Body of pancreas (tissue), 4 donors: ENCODE results near the gene RNF215. TPM values are rescaled to one million over a fixed set of nuclear protein-coding genes. Genes with fewer than 3 reads are reported as not detected.

Experiments used
- ATAC-seq: fragments of 150-250 bp; one replicate; pipeline ENCODE4 v1.9.1; 2016
- DNase-seq, 4 donors: peaks; one replicate each; pipeline ENCODE4 v3.0.0-alpha.2; 2019
- H3K27ac ChIP-seq, 4 donors: fragments of 200-600 bp; sonication (generic); 1 replicate in 3 of 4; 2 replicates in 1 of 4; pipeline versions ENCODE4 v1.5.1 to v1.6.1; 2016 to 2019; ENCODE audit warnings: mild to moderate bottlenecking in 1 of 4, mixed read lengths in 1 of 4, moderate library complexity in 1 of 4
- H3K27me3 ChIP-seq, 2 donors: fragments of 200-600 bp; sonication (generic); one replicate each; pipeline ENCODE4 v1.6.0; 2016; ENCODE audit warnings: mild to moderate bottlenecking in 1 of 2
- H3K36me3 ChIP-seq, 2 donors: fragments of 200-600 bp; sonication (generic); replicated peaks in 1 of 2; 2 replicates each; pipeline ENCODE4 v1.5.1; 2016; ENCODE audit warnings: low read depth in 2 of 2; ENCODE audit not compliant: insufficient read depth in 1 of 2
- H3K4me1 ChIP-seq: fragments of 200-600 bp; sonication (generic); one replicate; pipeline ENCODE4 v1.6.0; 2016
- H3K4me3 ChIP-seq, 2 donors: fragments of 200-600 bp; sonication (generic); 1 replicate in 1 of 2; 2 replicates in 1 of 2; pipeline ENCODE4 v1.5.1; 2016 to 2019
- H3K9me3 ChIP-seq, 3 donors: fragments of 200-600 bp; sonication (generic); 1 replicate in 2 of 3; 2 replicates in 1 of 3; pipeline ENCODE4 v1.5.1; 2016
- POLR2A ChIP-seq, 3 donors: fragments of 450-650 bp; IDR thresholded peaks; one replicate each; pipeline ENCODE4 v1.6.1; 2016; ENCODE audit warnings: antibody characterized with exemption in 3 of 3, mild to moderate bottlenecking in 2 of 3
- WGBS, 2 donors: methylation state at CpG; one replicate each; pipeline ENCODE4 v1.1.5; 2017; 5-methylcytosine and 5-hydroxymethylcytosine counted together
- intact Hi-C: fragments of 100-400 bp; cut with DNase I; formaldehyde crosslinking; loops from one replicate; pipeline ENCODE4 v1.15.1; 2023
- total RNA-seq, 2 donors: library from RNA; depleted of rRNA; stranded (reverse); fragments of >200 nt; gene quantifications; one replicate each; pipeline ENCODE4 v1.1.0, GENCODE V29; 2016
- TF ChIP-seq, protein P1 (sequence below), 7 experiments: fragments of 450-650 bp in 4 of 7; fragments of 200-600 bp in 3 of 7; sonication (generic) in 3 of 7; IDR thresholded peaks; one replicate each; pipeline ENCODE4 v1.5.1; 2016 to 2019; ENCODE audit warnings: antibody characterized with exemption in 7 of 7

The RNF215 gene
- total RNA-seq, 2 donors from 2014 or later = 13.8 to 14.0 TPM

DNA sequence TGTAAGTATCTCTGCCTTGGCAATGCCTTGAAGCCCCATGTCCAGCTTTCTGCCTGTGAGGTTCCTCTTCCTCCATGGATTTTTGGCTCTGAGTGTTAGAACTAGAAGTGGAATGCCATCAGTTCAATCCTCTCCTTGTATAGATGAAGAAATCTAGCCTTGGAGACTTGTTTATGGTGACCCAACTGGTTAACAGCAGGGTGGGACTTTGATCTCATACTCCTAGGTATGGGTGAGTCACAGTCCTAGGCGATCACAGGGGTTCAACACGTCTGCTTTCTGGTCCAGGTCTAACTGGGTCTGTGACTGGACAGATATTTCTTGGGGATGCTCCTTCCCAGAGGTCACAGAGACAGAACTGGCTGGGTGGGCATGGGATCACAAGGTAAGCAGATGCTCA lies 29.2 kb upstream of the RNF215 start:
- ATAC-seq = no peak
- H3K27ac ChIP-seq = no peak overlapping the region

DNA sequence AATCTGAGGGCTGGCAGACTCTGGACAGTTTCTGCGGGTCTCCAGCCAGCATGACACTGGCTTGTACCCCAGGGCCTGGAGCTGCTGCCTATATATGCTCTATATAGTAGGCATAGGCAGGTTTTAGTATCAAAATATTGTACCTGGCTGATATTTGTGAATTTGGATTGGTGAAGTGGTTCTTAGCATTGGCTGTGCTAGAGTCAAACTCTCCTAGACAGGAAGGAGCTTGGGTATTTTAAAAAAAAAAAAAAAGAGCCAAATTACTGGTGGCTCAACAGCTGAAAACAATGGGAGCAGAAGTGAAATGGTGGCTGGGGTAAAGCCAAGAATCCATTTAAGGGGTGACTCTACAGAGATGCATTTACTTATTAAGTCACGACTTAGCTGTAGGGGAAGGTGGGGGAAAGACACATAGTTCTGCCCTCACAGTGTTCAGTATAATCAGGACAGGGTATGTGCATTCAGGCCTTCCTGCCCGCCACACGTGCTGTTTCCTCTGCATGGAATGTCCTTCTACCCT lies 27.4 kb upstream of the RNF215 start:
- H3K27me3 ChIP-seq = no peaks in the 10 kb centered on the region
- intact Hi-C loops = no loop called here
- TF ChIP-seq POLR2A (IDR thresholded peaks at IDR 0.05) = no peak
- TF ChIP-seq, protein P1, sequence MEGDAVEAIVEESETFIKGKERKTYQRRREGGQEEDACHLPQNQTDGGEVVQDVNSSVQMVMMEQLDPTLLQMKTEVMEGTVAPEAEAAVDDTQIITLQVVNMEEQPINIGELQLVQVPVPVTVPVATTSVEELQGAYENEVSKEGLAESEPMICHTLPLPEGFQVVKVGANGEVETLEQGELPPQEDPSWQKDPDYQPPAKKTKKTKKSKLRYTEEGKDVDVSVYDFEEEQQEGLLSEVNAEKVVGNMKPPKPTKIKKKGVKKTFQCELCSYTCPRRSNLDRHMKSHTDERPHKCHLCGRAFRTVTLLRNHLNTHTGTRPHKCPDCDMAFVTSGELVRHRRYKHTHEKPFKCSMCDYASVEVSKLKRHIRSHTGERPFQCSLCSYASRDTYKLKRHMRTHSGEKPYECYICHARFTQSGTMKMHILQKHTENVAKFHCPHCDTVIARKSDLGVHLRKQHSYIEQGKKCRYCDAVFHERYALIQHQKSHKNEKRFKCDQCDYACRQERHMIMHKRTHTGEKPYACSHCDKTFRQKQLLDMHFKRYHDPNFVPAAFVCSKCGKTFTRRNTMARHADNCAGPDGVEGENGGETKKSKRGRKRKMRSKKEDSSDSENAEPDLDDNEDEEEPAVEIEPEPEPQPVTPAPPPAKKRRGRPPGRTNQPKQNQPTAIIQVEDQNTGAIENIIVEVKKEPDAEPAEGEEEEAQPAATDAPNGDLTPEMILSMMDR (IDR thresholded peaks at IDR 0.05) = no peak
- no peaks in the 10 kb centered on the region for H3K9me3 ChIP-seq
- no peak overlapping the region for H3K27ac ChIP-seq
- no peak for ATAC-seq
- H3K4me1 ChIP-seq = peaks cover 10% of the 10 kb centered on the region
- WGBS, 2 donors = 88 to 89% methylated on average over 4 of the region's 4 CpGs
- peaks cover 0 to 2% of the 10 kb centered on the region in 2 donors for H3K36me3 ChIP-seq
- H3K4me3 ChIP-seq = no peak overlapping the region
- DNase-seq = no peak

More for the DNA sequence above, 29.2 kb upstream of the RNF215 start:
- Histone ChIP-seq H3K9me3 (no peaks in the 10 kb centered on the region), H3K4me1 (peaks cover 10% of the 10 kb centered on the region), H3K4me3 (no peak overlapping the region), H3K36me3 (peaks cover 0 to 2% of the 10 kb centered on the region in 2 donors), H3K27me3 (no peaks in the 10 kb centered on the region)
- intact Hi-C loops = no loop called here
- TF ChIP-seq, protein P1 (IDR thresholded peaks at IDR 0.05) = no peak
- TF ChIP-seq POLR2A (IDR thresholded peaks at IDR 0.05) = no peak
- WGBS, 2 donors = 61 to 75% methylated on average over 2 of the region's 2 CpGs
- DNase-seq = no peak

DNA sequence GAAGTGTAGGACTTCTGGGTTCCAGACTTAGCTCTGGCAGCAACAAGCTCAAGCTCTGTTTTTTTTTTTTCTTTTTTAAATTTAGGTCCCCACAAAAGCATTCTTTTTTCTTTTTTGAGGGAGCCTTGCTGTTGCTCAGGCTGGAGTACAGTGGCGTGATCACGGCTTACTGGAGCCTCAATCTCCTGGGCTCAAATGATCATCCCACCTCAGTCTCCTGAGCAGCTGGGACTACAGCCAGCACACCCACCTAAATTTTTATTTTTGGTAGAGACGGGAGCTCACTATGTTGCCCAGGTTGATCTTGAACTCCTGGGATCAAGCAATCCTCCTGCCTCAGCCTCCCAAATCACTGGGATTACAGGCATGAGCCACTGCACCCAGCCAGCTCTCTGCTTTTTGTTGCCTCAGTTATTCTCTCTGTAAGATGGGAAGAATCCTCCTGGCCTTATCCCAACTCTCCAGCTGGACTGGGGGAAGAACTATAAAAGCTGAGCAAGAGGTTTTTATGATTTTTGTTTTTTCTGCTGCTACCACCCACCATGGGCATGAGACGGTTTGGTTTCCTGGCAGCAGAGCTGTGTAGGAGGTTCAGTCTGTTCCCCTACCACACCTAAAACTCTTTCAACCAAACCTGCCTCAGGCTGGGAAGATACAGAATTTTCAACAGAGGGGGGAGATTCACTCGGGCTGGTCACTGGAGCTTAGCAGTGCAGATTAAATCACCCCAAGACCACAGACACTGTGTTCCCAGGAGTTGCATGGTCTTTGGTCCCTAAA lies 26.7 kb upstream of the RNF215 start:
- no peak overlapping the region for H3K27ac ChIP-seq
- no peaks in the 10 kb centered on the region for H3K9me3 ChIP-seq
- TF ChIP-seq, protein P1 (IDR thresholded peaks at IDR 0.05) = no peak
- no peak for TF ChIP-seq POLR2A (IDR thresholded peaks at IDR 0.05)
- DNase-seq (no peak), ATAC-seq (no peak)
- 89 to 90% methylated on average over 5 of the region's 5 CpGs for WGBS, 2 donors
- H3K4me3 ChIP-seq = no peak overlapping the region
- intact Hi-C loops = no loop called here
- no peaks in the 10 kb centered on the region for H3K27me3 ChIP-seq
- peaks cover 5% of the 10 kb centered on the region for H3K4me1 ChIP-seq
- peaks cover 0 to 2% of the 10 kb centered on the region in 2 donors for H3K36me3 ChIP-seq

DNA sequence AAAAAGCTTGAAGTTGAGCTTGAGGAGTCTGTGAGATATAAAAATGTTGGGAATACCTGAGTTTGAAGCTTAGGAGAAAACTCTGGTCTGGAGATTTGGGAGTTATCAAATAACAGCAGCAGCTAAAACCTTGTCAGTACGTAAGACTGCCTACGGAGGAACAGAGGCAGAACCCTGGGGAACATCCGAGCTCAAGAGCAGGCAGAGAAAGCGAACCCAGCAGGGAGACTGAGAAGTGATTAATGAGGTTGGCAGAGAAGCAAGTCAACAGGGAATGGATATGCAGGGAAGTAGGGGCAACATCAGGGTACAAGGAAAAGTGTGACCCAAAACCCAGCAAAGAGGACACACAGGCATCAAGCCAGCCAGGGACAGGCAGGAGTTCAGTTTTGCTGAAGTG lies 25.8 kb upstream of the RNF215 start:
- Histone ChIP-seq H3K4me3 (no peak overlapping the region), H3K9me3 (no peaks in the 10 kb centered on the region), H3K27me3 (no peaks in the 10 kb centered on the region), H3K36me3 (peaks cover 0 to 2% of the 10 kb centered on the region in 2 donors), H3K27ac (no peak overlapping the region), H3K4me1 (no peaks in the 10 kb centered on the region)
- 86 to 92% methylated on average over 4 of the region's 4 CpGs for WGBS, 2 donors
- intact Hi-C loops = no loop called here
- no peak for ATAC-seq
- no peak for DNase-seq
- TF ChIP-seq, protein P1 (IDR thresholded peaks at IDR 0.05) = no peak
- TF ChIP-seq POLR2A (IDR thresholded peaks at IDR 0.05) = no peak
